GM10248 (cell line): ENCODE results near the gene LMF1.

ENCODE experiments used
- CTCF ChIA-PET: fragments of 300-600 bp; sonication (Branson Sonifier 250); formaldehyde crosslinking; extraction: SDS; loops from one replicate; lab custom pipeline; 2021; ENCODE audit warnings: antibody characterized with exemption; lab: Yijun Ruan, JAX
- POLR2A ChIA-PET: fragments of 350-650 bp; sonication (Branson Sonifier 250); formaldehyde crosslinking; extraction: SDS; loops from one replicate; lab custom pipeline; 2020; ENCODE audit warnings: antibody characterized with exemption; lab: Yijun Ruan, JAX
- DNase-seq: peaks from one replicate; pipeline ENCODE4 v3.0.0; 2012; ENCODE audit errors: extremely low spot score
- CTCF ChIP-seq: IDR thresholded peaks from 2 replicates; pipeline ENCODE4 v1.5.1; 2012; ENCODE audit warnings: mild to moderate bottlenecking, low read depth; ENCODE audit errors: extremely low read depth, missing control alignments, control extremely low read depth

Gene LMF1

GRCh38 chr16:970766-971581, at the start of gene LMF1:
Gene LMF1, minus strand, starts transcription at chr16:970984. Its CDS starts 4 bp downstream, at chr16:970980.
- POLR2A ChIA-PET: no interaction called here
- DNase-seq: peak; percentile 100
- no peak for TF ChIP-seq CTCF
- CTCF ChIA-PET: no interaction called here

DNA sequence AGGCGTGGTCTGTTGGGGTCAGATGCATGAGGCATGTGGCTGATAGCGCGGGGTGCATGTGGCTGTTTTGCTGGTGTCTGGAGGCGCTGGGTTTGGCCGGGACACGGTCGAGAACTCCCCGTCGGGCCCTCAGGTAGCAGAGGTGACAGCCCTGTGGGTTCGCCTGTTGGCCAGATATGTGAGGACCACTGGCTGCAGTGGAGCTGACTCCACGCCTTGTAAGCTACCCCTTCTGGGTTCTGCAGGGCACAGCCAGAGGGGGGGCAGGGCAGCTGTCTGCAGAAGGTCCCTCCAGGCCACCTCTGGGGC, 49.3 kb upstream of the LMF1 start:
- CTCF ChIA-PET: no interaction called here
- TF ChIP-seq CTCF: no peak
- no peak for DNase-seq
- POLR2A ChIA-PET: no interaction called here

DNA sequence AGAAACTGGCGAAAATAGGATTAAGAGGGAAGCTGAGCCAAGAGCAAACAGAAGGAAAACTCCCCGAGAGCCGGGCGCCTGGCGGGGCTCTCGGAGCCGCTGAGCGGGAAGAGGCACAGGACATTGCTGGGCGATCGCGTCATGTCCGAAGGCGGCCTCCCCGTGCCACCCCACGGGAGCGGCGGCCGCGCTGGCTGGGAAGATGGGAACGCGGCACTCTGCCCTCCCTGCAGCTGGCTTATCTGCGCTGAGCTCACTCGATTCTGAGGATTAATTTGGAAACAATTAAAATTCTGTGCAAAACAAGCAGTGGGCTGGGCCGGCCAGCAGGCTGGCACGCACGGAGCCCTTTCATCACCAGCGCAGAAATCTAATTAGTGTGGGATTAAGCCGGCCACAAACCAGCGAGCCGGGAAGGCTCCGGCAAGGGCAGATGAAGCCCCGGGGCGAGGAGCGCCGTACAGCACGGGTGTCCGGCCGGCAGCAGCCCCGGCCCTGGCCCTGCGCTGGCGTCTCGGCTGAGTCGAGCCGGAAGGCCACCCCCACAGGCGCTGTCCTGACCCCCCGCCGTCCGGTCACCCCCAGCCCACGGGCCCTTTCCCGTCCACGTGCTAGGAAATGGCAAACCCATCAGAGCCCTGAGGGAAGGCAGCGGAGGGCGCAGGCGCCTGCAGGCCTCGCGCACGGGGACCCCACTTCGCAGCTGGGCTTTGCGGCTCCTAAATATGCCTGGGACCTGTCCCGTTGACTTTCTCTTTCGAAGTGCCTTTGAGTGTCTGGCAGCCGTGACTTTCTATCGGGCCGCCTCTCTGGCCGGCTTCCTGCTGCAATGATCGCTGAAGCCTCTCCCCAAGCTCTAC, 48.7 kb upstream of the LMF1 start:
- no peak for TF ChIP-seq CTCF

DNA sequence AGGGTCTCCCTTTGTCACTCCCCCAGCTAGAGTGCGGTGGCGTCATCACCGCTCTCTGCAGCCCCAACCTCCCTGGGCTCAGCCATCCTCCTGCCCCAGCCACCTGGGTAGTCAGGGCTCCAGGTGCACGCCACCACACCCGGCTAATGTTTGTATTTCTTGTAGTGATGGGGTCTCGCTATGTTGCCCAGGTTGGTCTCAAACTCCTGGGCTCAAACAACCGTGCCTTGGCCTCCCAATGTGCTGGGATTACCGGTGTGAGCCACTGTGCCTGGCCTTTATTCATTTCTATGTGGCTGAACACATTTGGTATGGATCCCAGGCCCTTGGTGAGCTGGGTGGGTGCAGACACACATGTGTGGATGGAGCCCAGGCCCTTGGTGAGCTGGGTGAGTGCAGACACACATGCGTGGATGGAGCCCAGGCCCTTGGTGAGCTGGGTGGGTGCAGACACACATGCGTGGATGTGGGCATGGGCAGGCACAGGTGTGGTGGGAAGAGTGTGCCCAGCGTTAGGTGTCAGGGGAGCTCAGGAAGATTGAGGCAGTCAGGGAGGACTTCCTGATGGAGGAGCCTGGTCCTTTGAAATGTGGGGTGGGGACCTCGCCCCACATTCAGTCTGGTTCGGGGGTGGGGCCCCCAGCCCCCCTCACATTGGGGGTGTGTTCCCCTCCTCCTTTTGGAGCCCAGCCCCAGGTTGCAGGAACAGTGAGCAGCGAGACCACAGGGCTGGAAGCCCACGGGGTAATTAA, 47.8 kb upstream of the LMF1 start:
- no peak for DNase-seq
- TF ChIP-seq CTCF: no peak
- POLR2A ChIA-PET: no interaction called here
- CTCF ChIA-PET: no interaction called here

More for the DNA sequence above, 48.7 kb upstream of the LMF1 start:
- ChIA-PET POLR2A (no interaction called here), CTCF (no interaction called here)
- no peak for DNase-seq

DNA sequence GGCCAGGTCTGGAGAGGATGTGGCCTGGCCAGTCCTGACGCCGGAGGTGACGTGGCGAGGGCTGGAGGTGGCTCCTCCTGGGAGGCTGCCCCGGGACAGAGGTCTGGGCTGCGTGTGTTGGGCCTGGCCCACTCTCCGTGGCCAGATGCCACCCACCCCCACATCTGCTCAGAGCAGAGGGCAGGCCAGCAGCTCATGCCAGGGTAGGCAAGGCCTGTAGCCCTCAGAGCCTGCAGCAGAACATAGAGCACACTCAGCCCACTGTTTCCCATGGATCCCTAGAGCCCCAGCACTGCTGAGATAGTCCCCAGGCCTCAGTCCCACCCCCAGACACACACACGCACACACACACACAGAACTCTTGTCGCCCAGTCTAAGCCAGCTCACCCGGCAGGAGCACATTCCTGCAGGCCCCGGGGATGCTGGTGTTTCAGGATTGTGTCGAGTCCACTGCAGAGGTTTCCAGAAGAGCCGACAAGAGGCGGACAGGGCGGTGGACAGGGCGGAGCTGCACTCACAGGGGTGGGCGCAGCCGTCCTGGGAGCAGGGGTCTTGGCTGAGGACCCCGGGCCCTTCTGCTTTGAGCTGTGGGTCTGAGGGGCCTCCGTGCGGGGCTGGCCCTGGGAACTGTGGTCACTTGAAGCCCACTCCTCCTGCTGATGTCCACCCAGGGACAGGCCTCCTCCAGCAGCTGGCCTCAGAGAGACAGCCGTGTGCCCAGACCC, 44.1 kb upstream of the LMF1 start:
- POLR2A ChIA-PET: no interaction called here
- no peak for TF ChIP-seq CTCF
- no peak for DNase-seq
- CTCF ChIA-PET: no interaction called here

DNA sequence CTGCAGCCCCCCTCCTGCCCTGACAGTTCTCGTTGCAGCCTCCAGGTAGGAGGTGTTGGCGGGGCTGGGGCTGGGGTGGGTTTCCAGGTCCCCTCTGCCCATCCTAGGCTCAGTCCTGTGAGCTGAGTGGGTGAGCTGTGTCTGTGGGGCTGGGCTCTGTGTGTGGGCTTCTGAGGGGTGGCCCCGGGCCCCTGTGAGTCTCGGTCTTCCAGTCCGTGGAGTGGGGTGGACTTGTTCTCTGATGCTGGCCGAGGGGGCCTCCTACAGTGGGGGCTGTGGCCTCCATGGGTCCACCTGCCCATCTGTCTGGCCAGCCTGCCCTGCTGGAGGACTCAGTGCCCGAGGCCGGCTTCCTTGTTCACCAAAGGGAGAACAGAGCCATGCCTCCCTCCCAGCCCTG, 43.4 kb upstream of the LMF1 start:
- POLR2A ChIA-PET: no interaction called here
- DNase-seq: no peak
- TF ChIP-seq CTCF: no peak
- CTCF ChIA-PET: no interaction called here
